Stomach (tissue), 4 donors: ENCODE results near the gene KRAS.

Source experiments
- CTCF ChIP-seq, 7 experiments: fragments of 450-650 bp in 4 of 7; fragments of 200-600 bp in 3 of 7; sonication (generic) in 3 of 7; IDR thresholded peaks; one replicate each; pipeline ENCODE4 v1.5.1; 2016 to 2019; ENCODE audit warnings: antibody characterized with exemption in 7 of 7, control low read depth in 2 of 7, mild to moderate bottlenecking in 1 of 7
- EP300 ChIP-seq: sonication (generic); formaldehyde crosslinking; IDR thresholded peaks from one replicate; pipeline ENCODE4 v1.6.1; 2017; ENCODE audit warnings: antibody characterized with exemption
- POLR2A ChIP-seq, 4 donors: fragments of 450-650 bp; IDR thresholded peaks; one replicate each; pipeline ENCODE4 v1.6.1; 2016; ENCODE audit warnings: antibody characterized with exemption in 4 of 4, control low read depth in 2 of 4, mild to moderate bottlenecking in 1 of 4, moderate library complexity in 1 of 4

- TF ChIP-seq CTCF (IDR thresholded peaks at IDR 0.05) (peak in 5 of 7 experiments; percentile 35 to 62 (median 54)), POLR2A (IDR thresholded peaks at IDR 0.05) (no peak), EP300 (no peak)
These were observed 9.3 kb downstream of the KRAS start for GRCh38 chr12:25241167-25242020.
